Measurements from ENCODE around the gene TUBA8. TPM values are rescaled to one million over a fixed set of nuclear protein-coding genes. Genes with fewer than 3 reads are reported as not detected.

TUBA8 gene
- total RNA-seq, 4 donors from 2014 or later: 4.3 to 6.6 TPM; not detected in 2

- Histone ChIP-seq H3K36me3 (peaks cover 0 to 13% (median 0%) of the 10 kb centered on the region in 3 donors), H3K27ac (peak overlapping the region in 3 of 4 donors; percentile 8 to 94 (median 94)), H3K4me1 (peaks cover 2 to 26% (median 16%) of the 10 kb centered on the region in 4 donors), H3K9me3 (no peaks in the 10 kb centered on the region), H3K4me3 (peak overlapping the region in 2 of 4 donors; percentile 90 to 97), H3K27me3 (no peaks in the 10 kb centered on the region)
- TF ChIP-seq, protein P1, sequence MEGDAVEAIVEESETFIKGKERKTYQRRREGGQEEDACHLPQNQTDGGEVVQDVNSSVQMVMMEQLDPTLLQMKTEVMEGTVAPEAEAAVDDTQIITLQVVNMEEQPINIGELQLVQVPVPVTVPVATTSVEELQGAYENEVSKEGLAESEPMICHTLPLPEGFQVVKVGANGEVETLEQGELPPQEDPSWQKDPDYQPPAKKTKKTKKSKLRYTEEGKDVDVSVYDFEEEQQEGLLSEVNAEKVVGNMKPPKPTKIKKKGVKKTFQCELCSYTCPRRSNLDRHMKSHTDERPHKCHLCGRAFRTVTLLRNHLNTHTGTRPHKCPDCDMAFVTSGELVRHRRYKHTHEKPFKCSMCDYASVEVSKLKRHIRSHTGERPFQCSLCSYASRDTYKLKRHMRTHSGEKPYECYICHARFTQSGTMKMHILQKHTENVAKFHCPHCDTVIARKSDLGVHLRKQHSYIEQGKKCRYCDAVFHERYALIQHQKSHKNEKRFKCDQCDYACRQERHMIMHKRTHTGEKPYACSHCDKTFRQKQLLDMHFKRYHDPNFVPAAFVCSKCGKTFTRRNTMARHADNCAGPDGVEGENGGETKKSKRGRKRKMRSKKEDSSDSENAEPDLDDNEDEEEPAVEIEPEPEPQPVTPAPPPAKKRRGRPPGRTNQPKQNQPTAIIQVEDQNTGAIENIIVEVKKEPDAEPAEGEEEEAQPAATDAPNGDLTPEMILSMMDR (IDR thresholded peaks at IDR 0.05): peak; percentile 77 to 96 (median 95)
- TF ChIP-seq POLR2A (IDR thresholded peaks at IDR 0.05): peak in 1 of 2 donors; percentile 12
- DNase-seq: peak in 1 of 3 donors; percentile 71
Observed at GRCh38 chr22:18075720-18076497, 34.7 kb upstream of the TUBA8 start.

DNA sequence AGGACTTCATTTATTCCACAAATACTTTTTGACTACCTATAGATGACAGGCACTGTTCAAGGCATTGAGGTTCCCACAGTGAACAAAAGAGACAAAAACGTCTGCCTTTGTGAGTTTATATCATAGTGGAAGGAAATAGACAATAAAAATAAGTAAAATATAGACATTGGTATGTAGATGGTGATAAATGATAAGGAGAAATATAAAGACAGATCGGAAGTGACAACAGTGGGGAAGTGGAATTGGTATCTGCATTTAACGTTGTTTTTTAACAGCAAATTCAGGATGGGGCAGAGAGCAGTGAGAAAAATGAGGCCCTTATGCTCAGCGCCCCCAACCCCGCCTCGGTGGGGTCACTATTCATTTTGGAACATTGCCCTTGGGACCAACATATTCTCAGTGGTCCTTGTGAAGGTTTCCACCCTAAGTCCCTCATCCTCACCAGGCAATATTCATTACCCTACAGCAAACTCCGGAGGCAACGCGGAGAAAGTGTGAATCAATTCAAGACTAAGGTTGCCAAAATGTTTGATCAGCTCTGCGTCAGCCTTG lies 33.4 kb upstream of the TUBA8 start:
- peaks cover 0 to 26% (median 0%) of the 10 kb centered on the region in 3 donors for H3K36me3 ChIP-seq
- H3K9me3 ChIP-seq: no peaks in the 10 kb centered on the region
- peak overlapping the region; percentile 81 to 97 (median 89) for H3K4me3 ChIP-seq
- H3K27me3 ChIP-seq: no peaks in the 10 kb centered on the region
- H3K27ac ChIP-seq: peak overlapping the region; percentile 68 to 94 (median 88)
- peaks cover 2 to 20% (median 14%) of the 10 kb centered on the region in 4 donors for H3K4me1 ChIP-seq
- no peak for DNase-seq
- TF ChIP-seq, protein P1 (IDR thresholded peaks at IDR 0.05): no peak
- no peak for TF ChIP-seq POLR2A (IDR thresholded peaks at IDR 0.05)

DNA sequence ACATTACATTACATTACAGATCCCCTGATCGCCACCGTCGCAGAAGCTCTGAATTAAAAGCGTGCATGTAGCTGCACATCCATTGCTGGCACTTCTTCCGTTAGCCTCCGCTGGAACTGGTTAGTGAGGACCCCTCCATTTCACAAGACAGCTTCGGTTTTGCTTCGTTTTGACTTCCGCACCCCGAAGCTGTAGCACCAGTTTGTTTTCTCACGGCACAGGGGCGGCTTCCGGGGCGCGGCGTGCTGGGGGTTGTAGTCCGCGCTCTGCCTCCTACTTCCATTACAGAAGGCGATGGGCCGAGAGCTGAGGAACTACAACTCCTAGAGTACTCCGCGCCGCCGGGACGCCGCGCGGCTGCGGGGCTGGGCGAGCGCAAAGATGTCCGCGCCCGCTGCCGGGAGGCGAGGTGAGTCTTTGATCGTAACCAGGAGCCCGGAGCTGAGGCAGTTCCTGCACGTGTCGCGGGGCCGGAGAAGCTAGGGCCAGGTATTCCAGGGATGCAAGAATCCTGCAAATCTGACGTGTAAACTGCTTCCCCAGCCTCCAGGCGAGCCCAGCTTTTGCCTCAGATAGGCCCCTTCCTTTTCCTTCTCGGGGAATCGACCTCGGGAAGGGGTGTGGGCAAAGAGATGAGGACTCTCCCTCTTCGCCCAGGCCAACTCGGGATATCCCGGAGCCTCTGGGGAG lies 32.8 kb upstream of the TUBA8 start, which contains the start of gene PEX26:
Gene PEX26 (plus strand): TSS at position 352 of the 690 bp plus-strand sequence. CDS start 387 bp downstream, outside the sequence.
- TF ChIP-seq POLR2A (IDR thresholded peaks at IDR 0.05): peak; percentile 70 to 87
- TF ChIP-seq, protein P1 (IDR thresholded peaks at IDR 0.05): no peak
- H3K36me3 ChIP-seq: peaks cover 0 to 32% (median 0%) of the 10 kb centered on the region in 3 donors
- H3K4me3 ChIP-seq: peak within 1 kb of the TSS; percentile 81 to 97 (median 89)
- H3K9me3 ChIP-seq: no peaks in the 10 kb centered on the region
- H3K27ac ChIP-seq: peak within 1 kb of the TSS; percentile 68 to 94 (median 88)
- H3K27me3 ChIP-seq: no peaks in the 10 kb centered on the region
- peaks cover 1 to 24% (median 14%) of the 10 kb centered on the region in 4 donors for H3K4me1 ChIP-seq
- DNase-seq: peak; percentile 95 to 98 (median 95)

DNA sequence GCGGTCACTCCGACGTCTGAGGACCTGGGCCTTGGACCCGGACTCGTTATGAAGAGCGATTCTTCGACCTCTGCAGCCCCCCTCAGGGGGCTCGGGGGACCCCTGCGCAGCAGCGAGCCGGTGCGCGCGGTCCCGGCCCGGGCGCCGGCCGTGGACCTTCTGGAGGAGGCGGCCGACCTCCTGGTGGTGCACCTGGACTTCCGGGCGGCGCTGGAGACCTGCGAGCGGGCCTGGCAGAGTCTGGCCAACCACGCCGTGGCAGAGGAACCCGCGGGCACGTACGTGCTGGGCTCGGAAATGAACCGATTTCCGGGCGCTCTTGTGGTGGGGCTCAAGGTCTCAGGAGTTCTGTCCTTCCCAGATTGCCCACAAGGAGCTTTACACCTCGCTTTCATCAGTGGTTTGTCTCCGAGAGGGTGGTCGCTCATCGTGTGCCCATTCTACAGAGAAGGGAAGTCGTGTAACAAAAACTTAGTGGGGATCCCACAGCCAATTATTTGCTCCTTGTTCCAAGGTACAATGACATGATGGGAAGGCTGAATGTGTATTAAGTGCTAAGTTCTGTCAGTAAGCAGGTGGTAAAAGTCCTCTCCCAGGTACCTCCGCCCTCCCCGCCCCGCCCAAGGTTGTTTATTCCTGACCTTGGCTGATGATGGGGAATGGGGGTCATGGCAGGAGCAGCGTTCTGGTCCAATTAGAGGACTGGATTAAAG lies 32.1 kb upstream of the TUBA8 start:
- H3K9me3 ChIP-seq: no peaks in the 10 kb centered on the region
- peak; percentile 57 to 60 for TF ChIP-seq POLR2A (IDR thresholded peaks at IDR 0.05)
- TF ChIP-seq, protein P1 (IDR thresholded peaks at IDR 0.05): peak in 3 of 6 experiments; percentile 3 to 34 (median 23)
- peak overlapping the region; percentile 68 to 94 (median 88) for H3K27ac ChIP-seq
- H3K36me3 ChIP-seq: peaks cover 0 to 39% (median 0%) of the 10 kb centered on the region in 3 donors
- H3K4me3 ChIP-seq: peak overlapping the region; percentile 81 to 97 (median 89)
- peaks cover 0 to 24% (median 14%) of the 10 kb centered on the region in 4 donors for H3K4me1 ChIP-seq
- peak; percentile 39 to 76 (median 74) for DNase-seq
- H3K27me3 ChIP-seq: no peaks in the 10 kb centered on the region
